Panc1 (cell line): ENCODE results near the gene PARM1.

Source experiments
- POLR2AphosphoS5 ChIP-seq: IDR thresholded peaks from 2 replicates; pipeline ENCODE4 v1.6.1; 2012; ENCODE audit warnings: mild to moderate bottlenecking, low read depth, low read length, moderate library complexity
- SIN3A ChIP-seq: IDR thresholded peaks from 2 replicates; pipeline ENCODE4 v1.6.1; 2012; ENCODE audit warnings: low read depth, mild to moderate bottlenecking, low read length, moderate library complexity, borderline replicate concordance; ENCODE audit not compliant: insufficient read depth
- TCF7L2 ChIP-seq: IDR thresholded peaks from 2 replicates; pipeline ENCODE4 v1.6.1; 2011; ENCODE audit warnings: mild to moderate bottlenecking, low read depth, low read length, inconsistent platforms
- TF ChIP-seq, protein P1 (sequence below): fragments of 450-650 bp; IDR thresholded peaks from 2 replicates; pipeline ENCODE4 v1.5.1; 2017; ENCODE audit warnings: mild to moderate bottlenecking
- TF ChIP-seq, protein P2 (sequence below), 2 experiments: IDR thresholded peaks; 2 replicates each; pipeline ENCODE4 v1.6.1; 2011 to 2012; ENCODE audit warnings: low read depth in 2 of 2, control low read depth in 1 of 2, low read length in 1 of 2, mild to moderate bottlenecking in 1 of 2, moderate library complexity in 1 of 2; ENCODE audit not compliant: insufficient read depth in 1 of 2

DNA sequence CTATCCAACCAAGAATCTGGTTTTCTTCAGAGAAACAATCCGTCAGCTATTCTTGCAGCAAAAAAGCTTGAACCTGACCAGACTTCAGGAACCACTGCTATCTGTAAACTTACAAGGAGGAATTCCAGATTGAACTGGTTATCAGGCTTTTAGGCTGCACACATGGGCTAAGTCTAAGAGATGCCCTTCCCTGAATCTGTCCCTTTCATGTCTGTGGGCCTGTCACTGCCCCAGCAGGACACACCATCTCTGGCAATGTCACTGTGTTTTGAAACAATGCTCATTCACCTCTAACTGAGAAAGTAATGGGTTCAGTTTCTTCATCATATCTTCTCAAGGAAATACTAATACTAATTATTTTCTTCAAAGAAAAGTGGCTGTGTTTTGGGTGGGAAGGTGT is 72.8 kb downstream of the PARM1 start:
- TF ChIP-seq, protein P1, sequence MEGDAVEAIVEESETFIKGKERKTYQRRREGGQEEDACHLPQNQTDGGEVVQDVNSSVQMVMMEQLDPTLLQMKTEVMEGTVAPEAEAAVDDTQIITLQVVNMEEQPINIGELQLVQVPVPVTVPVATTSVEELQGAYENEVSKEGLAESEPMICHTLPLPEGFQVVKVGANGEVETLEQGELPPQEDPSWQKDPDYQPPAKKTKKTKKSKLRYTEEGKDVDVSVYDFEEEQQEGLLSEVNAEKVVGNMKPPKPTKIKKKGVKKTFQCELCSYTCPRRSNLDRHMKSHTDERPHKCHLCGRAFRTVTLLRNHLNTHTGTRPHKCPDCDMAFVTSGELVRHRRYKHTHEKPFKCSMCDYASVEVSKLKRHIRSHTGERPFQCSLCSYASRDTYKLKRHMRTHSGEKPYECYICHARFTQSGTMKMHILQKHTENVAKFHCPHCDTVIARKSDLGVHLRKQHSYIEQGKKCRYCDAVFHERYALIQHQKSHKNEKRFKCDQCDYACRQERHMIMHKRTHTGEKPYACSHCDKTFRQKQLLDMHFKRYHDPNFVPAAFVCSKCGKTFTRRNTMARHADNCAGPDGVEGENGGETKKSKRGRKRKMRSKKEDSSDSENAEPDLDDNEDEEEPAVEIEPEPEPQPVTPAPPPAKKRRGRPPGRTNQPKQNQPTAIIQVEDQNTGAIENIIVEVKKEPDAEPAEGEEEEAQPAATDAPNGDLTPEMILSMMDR = no peak
- TF ChIP-seq, protein P2, sequence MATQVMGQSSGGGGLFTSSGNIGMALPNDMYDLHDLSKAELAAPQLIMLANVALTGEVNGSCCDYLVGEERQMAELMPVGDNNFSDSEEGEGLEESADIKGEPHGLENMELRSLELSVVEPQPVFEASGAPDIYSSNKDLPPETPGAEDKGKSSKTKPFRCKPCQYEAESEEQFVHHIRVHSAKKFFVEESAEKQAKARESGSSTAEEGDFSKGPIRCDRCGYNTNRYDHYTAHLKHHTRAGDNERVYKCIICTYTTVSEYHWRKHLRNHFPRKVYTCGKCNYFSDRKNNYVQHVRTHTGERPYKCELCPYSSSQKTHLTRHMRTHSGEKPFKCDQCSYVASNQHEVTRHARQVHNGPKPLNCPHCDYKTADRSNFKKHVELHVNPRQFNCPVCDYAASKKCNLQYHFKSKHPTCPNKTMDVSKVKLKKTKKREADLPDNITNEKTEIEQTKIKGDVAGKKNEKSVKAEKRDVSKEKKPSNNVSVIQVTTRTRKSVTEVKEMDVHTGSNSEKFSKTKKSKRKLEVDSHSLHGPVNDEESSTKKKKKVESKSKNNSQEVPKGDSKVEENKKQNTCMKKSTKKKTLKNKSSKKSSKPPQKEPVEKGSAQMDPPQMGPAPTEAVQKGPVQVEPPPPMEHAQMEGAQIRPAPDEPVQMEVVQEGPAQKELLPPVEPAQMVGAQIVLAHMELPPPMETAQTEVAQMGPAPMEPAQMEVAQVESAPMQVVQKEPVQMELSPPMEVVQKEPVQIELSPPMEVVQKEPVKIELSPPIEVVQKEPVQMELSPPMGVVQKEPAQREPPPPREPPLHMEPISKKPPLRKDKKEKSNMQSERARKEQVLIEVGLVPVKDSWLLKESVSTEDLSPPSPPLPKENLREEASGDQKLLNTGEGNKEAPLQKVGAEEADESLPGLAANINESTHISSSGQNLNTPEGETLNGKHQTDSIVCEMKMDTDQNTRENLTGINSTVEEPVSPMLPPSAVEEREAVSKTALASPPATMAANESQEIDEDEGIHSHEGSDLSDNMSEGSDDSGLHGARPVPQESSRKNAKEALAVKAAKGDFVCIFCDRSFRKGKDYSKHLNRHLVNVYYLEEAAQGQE (IDR thresholded peaks at IDR 0.05; ENCODE audit: insufficient read depth in 1 of 2, low read depth in 2 of 2, low read length in 1 of 2) = no peak
- TF ChIP-seq POLR2AphosphoS5 (no peak), TCF7L2 (no peak), SIN3A (no peak)
